T-cell (primary cell): Measurements from ENCODE around the gene EPAS1. TPM values are rescaled to one million over a fixed set of nuclear protein-coding genes. Genes with fewer than 3 reads are reported as not detected.

ENCODE experiments used
- ATAC-seq, 4 experiments: fragments of 200-7000 bp in 3 of 4; fragments of 150-1000 bp in 1 of 4; cut with Tn5 transposase; replicated peaks in 1 of 4; 1 replicate in 3 of 4; 2 replicates in 1 of 4; pipeline ENCODE4 v1.10.0; 2021; ENCODE audit warnings: moderate library complexity in 3 of 4, mild to moderate bottlenecking in 2 of 4, moderate number of reproducible peaks in 1 of 4
- CTCF ChIA-PET, 2 donors: fragments of 300-600 bp; sonication (Branson Sonifier 250); formaldehyde crosslinking; loops; one replicate each; lab custom pipeline; 2022; ENCODE audit warnings: antibody characterized with exemption in 2 of 2; lab: Charles Lee
- POLR2A ChIA-PET, 2 donors: fragments of 300-600 bp; sonication (Branson Sonifier 250); formaldehyde crosslinking; loops; one replicate each; lab custom pipeline; 2022; ENCODE audit warnings: antibody characterized with exemption in 2 of 2; lab: Charles Lee
- DNase-seq, 35 experiments: peaks; one replicate each; pipeline versions ENCODE4 v3.0.0 to v3.0.0-alpha.2; 2013 to 2023
- H3K27ac ChIP-seq: one replicate; pipeline ENCODE4 v1.5.1; 2013; ENCODE audit warnings: low read length
- H3K27me3 ChIP-seq, 2 experiments: replicated peaks in 1 of 2; 1 replicate in 1 of 2; 2 replicates in 1 of 2; pipeline versions ENCODE4 v1.6.1 to v1.7.0; 2013; ENCODE audit warnings: low read length in 1 of 2, mixed read lengths in 1 of 2; ENCODE audit not compliant: control insufficient read depth in 2 of 2, insufficient read depth in 2 of 2; ENCODE audit errors: extremely low read depth in 1 of 2
- H3K36me3 ChIP-seq, 2 donors: 1 replicate in 1 of 2; 2 replicates in 1 of 2; pipeline versions ENCODE4 v1.6.1 to v1.7.0; 2013; ENCODE audit warnings: low read length in 1 of 2; ENCODE audit not compliant: control insufficient read depth in 2 of 2, insufficient read depth in 1 of 2; ENCODE audit errors: extremely low read depth in 1 of 2
- H3K4me1 ChIP-seq, 2 experiments: 1 replicate in 1 of 2; 2 replicates in 1 of 2; pipeline versions ENCODE4 v1.6.1 to v1.7.0; 2013; ENCODE audit warnings: low read length in 2 of 2, mixed read lengths in 1 of 2; ENCODE audit not compliant: insufficient read depth in 2 of 2, control insufficient read depth in 1 of 2; ENCODE audit errors: extremely low read depth in 1 of 2
- H3K4me3 ChIP-seq, 2 donors: 1 replicate in 1 of 2; 2 replicates in 1 of 2; pipeline versions ENCODE4 v1.5.1 to v1.7.0; 2013; ENCODE audit warnings: mild to moderate bottlenecking in 2 of 2, low read length in 1 of 2, moderate library complexity in 1 of 2; ENCODE audit not compliant: control insufficient read depth in 1 of 2; ENCODE audit errors: extremely low read depth in 1 of 2
- H3K9me3 ChIP-seq: 2 replicates; pipeline ENCODE4 v1.7.0; 2013
- H3K27ac Mint-ChIP-seq, 2 donors: one replicate each; pipeline ENCODE4 v1.8.0; 2020 to 2021; ENCODE audit warnings: mild to moderate bottlenecking in 2 of 2, mixed read lengths in 2 of 2
- H3K27me3 Mint-ChIP-seq, 2 donors: one replicate each; pipeline ENCODE4 v1.8.0; 2021 to 2022; ENCODE audit warnings: mixed read lengths in 2 of 2
- H3K36me3 Mint-ChIP-seq: one replicate; pipeline ENCODE4 v1.8.0; 2021; ENCODE audit warnings: mixed read lengths
- H3K4me1 Mint-ChIP-seq, 3 donors: one replicate each; pipeline ENCODE4 v1.8.0; 2020 to 2022; ENCODE audit warnings: mixed read lengths in 3 of 3, mild to moderate bottlenecking in 1 of 3
- H3K4me3 Mint-ChIP-seq, 3 donors: one replicate each; pipeline ENCODE4 v1.8.0; 2020 to 2022; ENCODE audit warnings: mild to moderate bottlenecking in 3 of 3, mixed read lengths in 3 of 3, moderate library complexity in 3 of 3
- H3K9me3 Mint-ChIP-seq, 3 donors: one replicate each; pipeline ENCODE4 v1.8.0; 2020 to 2022; ENCODE audit warnings: mixed read lengths in 3 of 3
- WGBS: methylation state at CpG from one replicate; pipeline ENCODE4 v1.1.5; 2013; ENCODE audit warnings: missing lambda C conversion rate; ENCODE audit not compliant: insufficient coverage; 5-methylcytosine and 5-hydroxymethylcytosine counted together
- total RNA-seq, 35 experiments: library from RNA in 6 of 35; stranded (reverse) in 6 of 35; fragments of 120-200 nt in 1 of 35; gene quantifications; one replicate each; pipeline versions ENCODE4 v1.2.1 to v1.2.4 and lab custom pipeline; 2013 to 2026

The EPAS1 gene
- total RNA-seq, 5 donors from 2014 or later (not counting 1 experiment from before 2014, with no cell fraction given): 1.0 to 4.0 (median 3.0) TPM

GRCh38 chr2:46356991-46357390 lies 59.8 kb downstream of the EPAS1 start:
- Mint-ChIP-seq H3K9me3 (peaks cover 0 to 5% (median 0%) of the 10 kb centered on the region in 3 donors), H3K27ac (peak overlapping the region in 1 of 2 donors; percentile 28), H3K27me3 (no peaks in the 10 kb centered on the region), H3K36me3 (peaks cover 3% of the 10 kb centered on the region), H3K4me3 (no peak overlapping the region), H3K4me1 (peaks cover 53 to 69% (median 66%) of the 10 kb centered on the region in 3 donors)
- Histone ChIP-seq H3K27ac (no peak overlapping the region), H3K4me3 (no peak overlapping the region), H3K9me3 (no peaks in the 10 kb centered on the region), H3K27me3 (no peaks in the 10 kb centered on the region), H3K4me1 (peaks cover 24 to 26% of the 10 kb centered on the region in 2 experiments), H3K36me3 (no peaks in the 10 kb centered on the region)
- ATAC-seq: no peak
- ChIA-PET POLR2A (no interaction called here), CTCF (no interaction called here)
- WGBS: 80% methylated on average over 1 of the region's 1 CpG
- no peak for DNase-seq

DNA sequence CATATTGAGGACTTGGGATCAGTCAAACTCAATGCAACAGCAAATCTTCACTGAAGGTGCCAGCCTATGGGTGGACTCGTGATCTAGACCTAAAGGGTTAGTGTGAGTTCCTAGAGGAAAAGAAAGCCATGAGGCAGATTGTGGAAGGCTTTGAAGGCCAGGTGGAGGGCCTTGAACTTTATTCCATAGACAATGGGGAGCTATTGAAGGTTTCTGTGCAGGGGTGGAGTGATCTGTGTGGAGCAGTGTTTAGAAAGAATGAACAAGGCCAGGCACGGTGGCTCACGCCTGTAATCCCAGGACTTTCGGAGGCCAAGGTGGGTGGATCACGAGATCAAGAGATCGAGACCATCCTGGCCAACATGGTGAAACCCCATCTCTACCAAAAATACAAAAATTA lies 61.5 kb downstream of the EPAS1 start:
- Histone ChIP-seq H3K27ac (no peak overlapping the region), H3K4me1 (peaks cover 12 to 24% of the 10 kb centered on the region in 2 experiments), H3K4me3 (no peak overlapping the region), H3K36me3 (no peaks in the 10 kb centered on the region), H3K9me3 (no peaks in the 10 kb centered on the region), H3K27me3 (no peaks in the 10 kb centered on the region)
- ATAC-seq: no peak
- Mint-ChIP-seq H3K27me3 (no peaks in the 10 kb centered on the region), H3K36me3 (peaks cover 3% of the 10 kb centered on the region), H3K4me1 (peaks cover 52 to 72% (median 65%) of the 10 kb centered on the region in 3 donors), H3K9me3 (peaks cover 0 to 5% (median 0%) of the 10 kb centered on the region in 3 donors), H3K4me3 (no peak overlapping the region), H3K27ac (no peak overlapping the region)
- CTCF ChIA-PET: no interaction called here
- no peak for DNase-seq
- POLR2A ChIA-PET: no interaction called here
- WGBS: 100% methylated on average over 1 of the region's 6 CpGs

DNA sequence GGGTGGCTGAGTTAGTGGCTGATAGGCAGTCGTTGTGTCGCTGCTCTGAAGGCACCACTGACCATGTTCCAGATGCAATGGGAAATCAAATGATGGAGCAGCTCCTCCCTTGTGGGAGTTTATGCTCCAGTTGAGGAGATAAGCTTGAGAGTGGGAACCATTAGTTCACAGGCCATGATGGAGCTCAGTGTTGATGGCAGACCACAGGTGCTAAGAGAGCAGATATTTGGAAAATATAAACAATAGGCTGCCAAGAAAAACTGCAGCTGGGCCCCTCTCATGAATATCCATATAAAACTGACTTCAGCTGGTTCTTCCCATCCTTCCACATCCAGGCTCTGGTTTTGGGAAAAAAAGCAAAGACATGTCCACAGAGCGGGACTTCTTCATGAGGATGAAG lies 63.1 kb downstream of the EPAS1 start:
- Histone ChIP-seq H3K27ac (no peak overlapping the region), H3K27me3 (no peaks in the 10 kb centered on the region), H3K4me3 (no peak overlapping the region), H3K9me3 (no peaks in the 10 kb centered on the region), H3K36me3 (no peaks in the 10 kb centered on the region), H3K4me1 (peaks cover 9 to 19% of the 10 kb centered on the region in 2 experiments)
- peaks cover 3% of the 10 kb centered on the region for H3K36me3 Mint-ChIP-seq
- H3K27ac Mint-ChIP-seq: no peak overlapping the region
- ChIA-PET POLR2A (no interaction called here), CTCF (interaction anchor here (0.6 to 1.2 kb wide), 4 partner anchors 297 to 350 kb away, joined by 3 to 11 read pairs (median 4); no protein-coding TSS in a partner anchor)
- WGBS: 97% methylated on average over 3 of the region's 3 CpGs
- peaks cover 0 to 5% (median 0%) of the 10 kb centered on the region in 3 donors for H3K9me3 Mint-ChIP-seq
- no peak for DNase-seq
- peaks cover 50 to 62% (median 61%) of the 10 kb centered on the region in 3 donors for H3K4me1 Mint-ChIP-seq
- no peak for ATAC-seq
- H3K27me3 Mint-ChIP-seq: no peaks in the 10 kb centered on the region
- no peak overlapping the region for H3K4me3 Mint-ChIP-seq

DNA sequence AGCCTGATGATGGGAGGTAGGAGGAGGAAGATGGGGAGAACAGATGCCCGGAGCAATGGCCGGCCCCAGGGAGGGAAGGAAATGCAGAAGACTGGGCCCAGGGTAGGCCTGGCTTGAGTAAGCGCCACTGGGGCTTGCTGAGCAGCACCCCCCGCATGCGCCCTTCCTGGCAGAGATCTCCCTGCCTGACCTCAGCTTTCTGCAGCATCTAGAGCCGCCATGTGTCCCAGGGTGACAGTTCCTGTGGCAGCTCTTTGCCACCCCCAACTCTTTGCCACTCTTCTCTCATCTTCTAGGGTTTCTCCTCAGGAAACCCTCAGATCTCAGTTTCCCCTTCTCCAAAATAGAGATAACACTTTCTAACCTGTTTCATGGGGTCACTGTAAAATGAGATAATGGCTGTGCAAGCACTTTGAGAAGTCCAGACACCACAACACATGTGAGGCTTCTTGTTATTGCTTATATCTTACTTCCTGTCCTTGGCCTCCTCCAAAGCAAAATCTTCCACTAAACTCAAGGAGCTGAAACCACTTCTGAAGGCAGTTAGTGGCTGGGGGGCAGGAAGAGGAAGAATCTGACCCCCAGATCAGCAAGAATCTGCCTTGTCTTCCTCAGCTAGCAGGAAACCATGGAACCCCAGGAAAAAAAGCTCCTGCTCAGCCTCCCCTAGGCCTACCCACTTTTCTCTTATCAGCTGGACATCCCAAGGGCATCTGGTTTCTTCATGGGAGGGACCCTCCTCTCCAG lies 64.9 kb downstream of the EPAS1 start:
- no peak overlapping the region for H3K27ac ChIP-seq
- no peaks in the 10 kb centered on the region for H3K27me3 ChIP-seq
- H3K9me3 ChIP-seq: no peaks in the 10 kb centered on the region
- no peak overlapping the region for H3K4me3 ChIP-seq
- H3K36me3 ChIP-seq: no peaks in the 10 kb centered on the region
- Mint-ChIP-seq H3K4me3 (no peak overlapping the region), H3K27ac (peak overlapping the region in 1 of 2 donors; percentile 75), H3K9me3 (peaks cover 0 to 4% (median 0%) of the 10 kb centered on the region in 3 donors), H3K36me3 (no peaks in the 10 kb centered on the region), H3K27me3 (no peaks in the 10 kb centered on the region), H3K4me1 (peaks cover 41 to 44% (median 43%) of the 10 kb centered on the region in 3 donors)
- ATAC-seq: no peak
- WGBS: 80% methylated on average over 6 of the region's 6 CpGs
- H3K4me1 ChIP-seq: peaks cover 8 to 19% of the 10 kb centered on the region in 2 experiments
- CTCF ChIA-PET: interaction anchor here (0.5 to 3.0 kb wide), 7 partner anchors 12 to 299 kb away, joined by 3 to 8 read pairs (median 5); no protein-coding TSS in a partner anchor
- POLR2A ChIA-PET: interaction anchor here in 1 of 2 donors (0.5 kb wide), 1 partner anchor 93 kb away, joined by 8 read pairs; no protein-coding TSS in a partner anchor
- no peak for DNase-seq

DNA sequence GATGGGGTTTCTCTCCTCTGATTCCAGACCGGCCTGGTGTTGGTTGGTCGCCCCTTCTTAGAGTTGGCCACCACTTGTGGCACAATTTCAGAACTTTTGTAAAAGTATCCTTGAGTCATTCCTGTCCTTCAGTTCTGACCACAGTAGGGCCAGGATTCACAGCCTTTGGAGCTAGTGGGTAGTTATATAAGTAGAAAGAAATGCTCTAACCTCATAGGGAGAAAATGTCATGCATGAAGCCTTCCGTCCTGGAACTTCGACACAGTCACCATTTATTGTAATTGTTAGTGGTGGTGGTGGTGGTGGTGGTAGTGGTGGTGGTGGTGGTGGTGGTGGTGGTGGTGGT lies 65.4 kb downstream of the EPAS1 start:
- Histone ChIP-seq H3K36me3 (no peaks in the 10 kb centered on the region), H3K4me1 (peaks cover 5 to 19% of the 10 kb centered on the region in 2 experiments), H3K27ac (no peak overlapping the region), H3K9me3 (no peaks in the 10 kb centered on the region), H3K27me3 (no peaks in the 10 kb centered on the region), H3K4me3 (no peak overlapping the region)
- H3K9me3 Mint-ChIP-seq: no peaks in the 10 kb centered on the region
- no peak for ATAC-seq
- H3K27ac Mint-ChIP-seq: no peak overlapping the region
- no peak for DNase-seq
- no peak overlapping the region for H3K4me3 Mint-ChIP-seq
- H3K36me3 Mint-ChIP-seq: no peaks in the 10 kb centered on the region
- ChIA-PET CTCF (interaction anchor here (0.5 to 3.0 kb wide), 7 partner anchors 12 to 369 kb away, joined by 4 to 8 read pairs (median 5); no protein-coding TSS in a partner anchor), POLR2A (no interaction called here)
- 100% methylated on average over 2 of the region's 4 CpGs for WGBS
- H3K27me3 Mint-ChIP-seq: no peaks in the 10 kb centered on the region
- peaks cover 36 to 39% (median 38%) of the 10 kb centered on the region in 3 donors for H3K4me1 Mint-ChIP-seq

GRCh38 chr2:46363535-46364170 lies 66.4 kb downstream of the EPAS1 start:
- Mint-ChIP-seq H3K4me1 (peaks cover 31 to 40% (median 35%) of the 10 kb centered on the region in 3 donors), H3K27me3 (no peaks in the 10 kb centered on the region), H3K36me3 (no peaks in the 10 kb centered on the region), H3K27ac (peak overlapping the region in 1 of 2 donors; percentile 11), H3K4me3 (no peak overlapping the region), H3K9me3 (no peaks in the 10 kb centered on the region)
- 20% methylated on average over 1 of the region's 4 CpGs for WGBS
- ATAC-seq (peak in 2 of 4 experiments; percentile 73 to 80), DNase-seq (peak in 1 of 35 experiments; percentile 17)
- Histone ChIP-seq H3K4me3 (no peak overlapping the region), H3K4me1 (peaks cover 5 to 19% of the 10 kb centered on the region in 2 experiments), H3K9me3 (no peaks in the 10 kb centered on the region), H3K27ac (no peak overlapping the region), H3K36me3 (no peaks in the 10 kb centered on the region), H3K27me3 (no peaks in the 10 kb centered on the region)
- CTCF ChIA-PET: interaction anchor here (0.5 to 3.0 kb wide), 9 partner anchors 13 to 370 kb away, joined by 3 to 8 read pairs (median 4); no protein-coding TSS in a partner anchor
- POLR2A ChIA-PET: interaction anchor here in 1 of 2 donors (0.7 to 1.0 kb wide), 2 partner anchors 92 to 246 kb away, joined by 3 read pairs; no protein-coding TSS in a partner anchor
